GM21576 (cell line): ENCODE data around the gene MACROD1.

Source experiments
- ATAC-seq: cut with Tn5 transposase; IDR thresholded peaks from one replicate; pipeline ENCODE4 v1.9.1; 2021; ENCODE audit warnings: mild to moderate bottlenecking, moderate library complexity; ENCODE audit not compliant: unreplicated experiment

Gene MACROD1

DNA sequence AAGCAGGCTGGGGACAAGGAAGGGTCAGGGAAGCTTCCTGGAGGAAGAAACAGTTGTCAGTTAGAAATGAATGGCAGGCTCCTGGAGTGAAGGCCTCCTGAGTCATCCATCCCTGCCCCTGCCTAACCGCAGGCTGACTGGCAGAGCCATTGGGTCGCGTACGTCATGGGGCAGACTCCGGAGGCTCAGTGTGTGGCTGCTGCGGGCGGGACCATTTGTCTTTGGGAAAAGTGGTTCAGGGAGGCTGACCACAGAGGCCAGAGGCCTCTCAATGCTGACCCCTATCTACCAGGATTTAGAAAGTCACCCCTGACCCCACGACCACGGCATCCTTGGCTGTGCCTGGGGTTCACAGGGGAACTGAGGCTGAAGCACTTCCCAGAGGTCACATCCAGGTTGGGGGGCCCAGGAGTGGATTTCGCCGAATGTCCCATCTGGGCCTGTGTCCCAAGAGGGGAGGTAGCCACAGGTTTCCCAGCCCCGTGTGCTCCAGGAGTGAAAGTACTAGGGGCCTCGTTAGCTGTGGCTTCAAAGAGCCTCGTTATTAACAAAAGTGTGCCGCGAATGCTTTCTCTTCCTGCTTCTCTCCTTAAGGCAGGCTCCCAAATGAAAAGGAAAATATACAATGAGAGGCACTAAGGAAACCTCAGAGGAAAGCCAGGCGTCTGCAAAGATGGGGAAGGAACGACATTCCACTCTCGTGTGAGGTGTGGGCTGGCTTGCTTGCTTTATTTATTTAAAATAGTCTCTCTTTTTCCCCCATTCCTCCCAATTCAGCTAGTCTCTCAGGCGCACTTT is 71.3 kb downstream of the MACROD1 start:
- no peak for ATAC-seq

DNA sequence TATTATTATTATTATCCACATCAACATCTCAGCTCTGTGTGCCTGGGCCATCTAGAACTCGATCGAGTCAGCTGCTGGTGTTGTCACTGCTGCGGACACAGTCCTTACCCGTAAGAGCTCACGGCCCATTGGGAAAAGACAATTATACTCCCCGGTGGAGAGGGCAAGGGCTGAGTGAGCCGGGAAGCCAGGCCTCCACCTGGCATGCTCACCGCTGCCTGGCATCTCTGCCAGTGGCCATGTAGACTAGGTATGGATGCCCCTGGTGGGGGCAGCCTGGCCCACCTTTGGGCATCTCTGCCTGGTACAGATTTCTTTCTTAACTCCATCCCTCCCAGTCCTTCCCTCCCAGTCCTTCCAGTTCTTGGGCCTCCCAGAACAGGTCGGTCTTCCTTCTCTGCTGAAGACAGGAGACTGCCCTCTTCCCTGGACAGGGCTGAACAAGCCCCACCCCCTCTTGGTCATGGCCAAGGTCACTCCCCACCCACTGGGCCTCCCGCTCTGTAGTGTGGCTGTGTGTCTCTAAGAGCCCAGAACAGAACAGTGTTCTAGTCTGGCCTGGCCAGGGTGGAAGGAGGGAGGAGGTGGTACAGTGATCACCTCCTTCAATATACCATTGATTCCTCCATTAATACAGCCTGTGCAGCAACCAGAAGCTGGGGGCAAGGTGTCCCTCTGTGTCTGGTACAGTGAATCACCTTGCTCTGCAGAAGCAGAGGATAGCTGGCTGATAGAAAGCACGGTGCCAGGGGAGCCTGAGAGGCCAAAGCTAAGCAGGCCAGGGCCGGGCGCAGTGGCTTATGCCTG is 72.5 kb downstream of the MACROD1 start:
- no peak for ATAC-seq

DNA sequence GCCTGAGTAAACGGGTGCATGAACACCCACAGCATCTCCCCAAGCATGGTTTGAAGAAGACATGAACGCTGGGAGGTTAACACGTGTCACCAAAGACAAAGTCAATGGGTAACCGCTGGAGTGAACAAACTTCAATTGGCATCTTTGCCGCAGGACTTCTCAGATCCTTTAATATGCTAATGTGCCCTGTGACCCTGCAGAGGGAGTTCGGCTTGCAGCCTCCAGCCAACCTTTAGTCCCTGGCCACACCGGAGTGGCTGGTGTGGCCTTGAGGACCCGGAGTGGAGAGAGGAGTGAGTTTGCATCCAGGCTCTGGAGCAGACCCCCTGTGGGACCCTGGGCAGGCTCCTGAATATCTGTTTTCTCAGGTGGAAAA is 73.2 kb downstream of the MACROD1 start:
- no peak for ATAC-seq

DNA sequence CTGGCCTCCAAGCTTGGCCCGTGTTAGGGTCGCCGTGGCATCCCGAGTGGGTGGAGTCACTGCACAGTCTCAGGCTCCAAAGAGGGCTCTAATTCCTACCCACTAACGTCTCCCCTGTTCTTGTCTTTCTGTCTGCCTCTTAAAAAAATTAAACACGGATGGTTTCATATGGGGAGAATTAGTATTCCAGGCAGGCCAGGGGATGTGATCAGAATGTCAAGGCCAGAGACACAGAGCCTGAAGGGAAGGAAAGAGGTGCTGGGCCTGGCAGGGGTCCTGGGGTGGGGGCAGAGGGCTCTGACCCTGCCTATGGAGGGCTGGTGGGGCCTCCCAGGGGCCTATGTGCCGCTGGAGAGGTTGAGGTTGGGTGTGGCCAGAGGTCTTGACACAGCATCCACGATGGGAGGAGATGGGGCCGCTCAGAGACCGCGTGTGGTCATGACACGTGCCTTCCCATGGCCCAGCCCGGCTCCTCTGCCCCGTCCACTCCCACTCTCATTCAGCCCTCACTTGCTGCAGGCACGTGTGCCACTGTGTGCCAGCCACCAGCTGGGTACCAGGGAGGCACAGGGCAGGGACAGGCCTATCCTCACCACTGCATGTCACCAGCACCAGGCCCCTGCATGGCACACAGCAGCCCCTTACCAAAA is 73.7 kb downstream of the MACROD1 start:
- ATAC-seq: no peak

DNA sequence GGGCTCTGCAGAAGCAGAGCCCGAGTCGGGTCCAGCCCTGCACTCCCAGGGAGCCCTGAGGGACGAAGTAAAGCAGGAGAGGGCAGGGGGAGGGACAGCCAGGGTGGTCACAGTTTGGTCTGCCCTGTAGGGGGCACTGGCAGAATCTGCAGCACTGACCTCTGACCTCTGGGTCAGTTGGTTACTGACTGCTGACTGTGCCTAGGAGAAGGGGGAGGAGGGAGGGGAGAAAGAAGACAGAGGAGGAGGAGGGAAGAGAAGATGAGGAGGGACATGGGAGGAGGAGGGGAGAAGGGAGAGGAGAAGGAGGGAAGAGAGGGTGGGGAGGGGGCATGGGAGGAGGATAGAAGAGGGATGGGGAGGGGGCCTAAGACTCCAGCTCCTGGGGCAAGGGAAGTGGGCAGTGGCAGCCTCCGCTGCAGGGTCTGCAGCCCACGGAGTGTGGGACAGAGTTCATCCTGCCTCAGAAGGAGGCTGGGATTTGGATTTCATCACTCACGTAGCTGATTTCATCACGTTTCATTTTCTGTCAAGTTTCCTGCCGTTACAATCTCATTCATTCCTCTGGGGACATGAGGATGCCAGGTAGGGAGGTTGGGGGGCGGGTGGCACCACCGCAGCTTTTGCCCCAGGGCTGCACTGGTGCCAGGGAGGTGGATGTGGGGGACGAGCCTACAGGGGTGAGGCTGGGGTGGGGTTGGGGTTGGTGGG is 75.0 kb downstream of the MACROD1 start:
- ATAC-seq: no peak

DNA sequence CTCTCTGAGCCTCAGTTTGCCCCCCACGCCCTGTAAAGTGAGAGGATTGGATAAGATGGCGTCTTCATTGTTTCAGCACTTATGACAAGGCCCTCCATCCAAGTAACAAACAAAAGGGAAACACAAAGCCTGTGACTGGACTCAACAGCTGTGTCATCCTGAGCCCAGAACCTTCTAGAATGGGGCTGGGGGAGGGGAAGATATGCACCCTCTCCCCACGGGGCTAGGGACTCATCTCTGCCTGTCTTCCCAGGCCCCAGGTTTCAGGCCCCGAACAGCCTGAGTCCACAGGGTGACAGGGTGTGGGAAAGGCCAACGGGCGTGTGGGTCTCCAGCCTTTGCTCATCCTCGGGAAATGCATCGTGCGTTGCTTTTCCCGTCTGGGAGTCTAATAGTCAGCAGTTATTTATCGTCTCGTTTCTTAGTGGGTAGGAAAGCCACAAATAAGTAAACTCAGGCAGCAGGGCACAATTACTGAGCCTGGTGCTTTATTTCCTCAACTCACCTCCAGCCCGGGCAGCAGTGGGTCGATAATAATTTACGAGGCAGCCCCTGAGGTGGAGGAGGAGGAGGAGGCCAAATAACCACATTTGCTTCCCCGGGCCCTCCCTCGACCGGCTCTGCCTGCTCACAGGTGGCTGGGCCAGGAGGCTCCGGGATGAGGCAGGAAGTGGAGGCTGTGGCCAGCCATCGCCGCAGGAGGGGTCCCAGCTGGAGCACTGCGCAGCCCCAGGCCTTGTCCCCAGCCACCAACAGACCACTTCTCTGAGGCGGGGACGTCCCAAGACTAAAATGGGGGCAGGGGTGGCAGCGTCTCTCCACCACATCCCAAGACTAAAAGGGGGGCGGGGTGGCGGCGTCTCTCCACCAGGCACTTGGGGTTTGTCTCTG is 75.8 kb downstream of the MACROD1 start:
- no peak for ATAC-seq

DNA sequence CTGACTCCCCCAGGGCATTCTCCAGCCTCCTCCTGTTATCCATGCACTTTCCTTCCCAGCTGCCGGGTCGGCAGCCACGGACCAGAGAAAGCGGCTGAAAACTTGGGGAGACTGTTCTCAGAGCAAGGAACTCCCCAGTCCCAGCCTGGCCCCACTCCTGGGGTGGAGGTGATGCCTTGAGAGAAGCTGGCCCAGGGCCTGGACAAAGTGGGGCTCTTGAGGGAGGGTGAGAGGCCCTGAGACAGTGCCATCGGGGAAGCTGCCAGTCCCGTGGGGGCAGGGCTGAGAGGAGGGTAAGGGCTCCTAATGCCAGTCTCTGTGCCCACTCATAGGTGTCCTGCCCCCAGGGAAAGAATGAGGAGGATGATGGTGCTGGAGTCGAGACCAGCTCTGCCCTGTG is 76.4 kb downstream of the MACROD1 start:
- ATAC-seq: no peak

DNA sequence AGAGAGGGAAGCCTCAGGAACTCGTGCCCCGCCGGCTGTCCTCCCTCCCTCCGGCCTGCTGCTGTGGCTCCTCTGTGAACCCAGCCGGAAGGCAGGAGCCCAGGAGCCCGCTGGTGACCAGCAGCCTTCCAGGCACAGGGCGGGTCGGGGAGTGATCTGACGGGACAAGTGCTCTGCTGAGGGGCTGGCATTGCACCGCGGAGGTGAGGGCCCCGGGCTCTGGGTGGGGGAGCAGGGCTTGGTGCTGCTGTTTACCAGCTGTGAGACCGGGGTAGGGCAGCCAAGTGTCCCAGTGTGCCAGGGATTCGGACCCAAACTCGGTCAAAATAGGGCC is 76.9 kb downstream of the MACROD1 start:
- ATAC-seq: no peak

DNA sequence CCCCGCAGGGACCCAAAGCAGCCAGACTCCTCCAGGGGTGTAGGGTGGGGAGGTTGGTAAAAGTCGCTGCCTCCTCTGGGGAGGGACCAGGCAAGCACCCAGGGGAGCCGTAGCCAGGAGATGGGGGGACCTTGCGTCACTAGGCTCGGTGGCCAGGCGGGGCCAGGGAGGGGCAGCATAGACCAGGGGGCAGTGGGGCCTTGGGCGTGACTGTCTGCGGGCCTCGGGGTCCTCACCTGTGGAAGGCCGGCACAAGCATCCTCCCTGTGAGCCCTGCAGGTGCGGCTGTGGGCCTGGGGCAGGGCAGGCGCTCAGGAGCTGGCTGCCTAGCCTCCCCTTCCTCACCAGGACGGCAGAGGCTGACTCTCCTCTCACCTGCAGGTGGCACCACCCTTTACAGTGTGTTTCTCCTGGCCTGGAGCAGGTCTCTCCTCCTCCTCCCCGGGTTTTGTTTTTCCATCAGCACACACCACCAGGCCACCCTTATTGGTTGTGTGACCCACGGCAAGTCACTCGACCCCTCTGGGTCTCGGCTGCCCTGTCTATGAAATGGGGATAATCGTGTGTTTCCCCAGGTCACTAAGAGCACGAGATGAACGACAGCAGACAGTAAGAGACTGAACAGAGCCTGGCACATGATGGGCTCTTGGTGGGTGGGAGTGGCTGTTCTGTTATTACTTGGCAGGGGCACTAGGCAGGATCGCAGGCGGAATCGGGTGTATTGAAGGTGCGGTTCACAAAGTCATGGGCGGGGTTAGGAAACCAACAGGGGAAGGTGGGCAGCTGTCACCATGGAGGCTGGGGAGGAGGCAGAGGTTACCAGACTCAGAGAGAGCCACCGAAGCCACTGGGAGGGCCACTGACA is 77.5 kb downstream of the MACROD1 start:
- no peak for ATAC-seq

DNA sequence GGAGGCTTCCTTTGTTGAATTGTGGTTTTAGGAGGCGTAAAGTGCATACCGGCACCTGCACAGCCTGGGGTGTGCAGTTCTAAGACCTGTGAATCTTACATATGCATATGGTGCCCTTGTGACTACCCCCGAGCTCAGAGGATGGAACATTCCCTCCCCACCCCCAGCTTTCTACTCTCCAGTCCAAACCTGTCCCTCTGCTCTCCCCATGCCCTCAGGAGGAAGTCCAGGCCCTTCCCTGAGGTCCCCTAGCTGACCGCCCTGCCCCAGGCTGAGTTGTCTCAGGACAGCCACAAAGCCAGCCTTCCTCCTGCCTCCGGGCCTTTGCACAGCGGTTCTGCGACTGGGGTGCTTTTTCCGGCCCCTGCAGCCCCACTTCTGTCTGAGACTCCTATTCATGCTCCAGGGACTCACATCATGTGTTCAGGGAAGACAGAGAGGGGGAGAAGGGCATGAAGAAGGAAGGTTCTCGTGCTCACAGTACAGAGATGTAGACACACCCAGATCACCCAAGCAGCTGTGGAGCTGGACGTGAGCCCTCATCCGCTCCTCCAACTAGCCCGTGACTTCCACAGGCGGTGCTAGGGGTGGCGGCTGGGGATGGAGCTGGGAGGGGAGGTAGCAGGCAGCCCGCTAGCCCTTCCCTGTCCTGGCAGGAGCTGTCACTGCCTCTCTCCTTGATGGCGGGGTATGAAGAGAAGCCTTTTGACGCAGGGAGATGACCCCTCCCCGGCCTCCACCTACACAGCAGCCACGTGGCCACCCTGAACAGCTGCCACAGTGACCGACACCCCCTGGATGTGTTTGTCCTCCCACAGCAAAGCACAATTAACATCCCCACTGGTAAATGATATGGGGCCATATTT is 79.4 kb downstream of the MACROD1 start:
- ATAC-seq: no peak

DNA sequence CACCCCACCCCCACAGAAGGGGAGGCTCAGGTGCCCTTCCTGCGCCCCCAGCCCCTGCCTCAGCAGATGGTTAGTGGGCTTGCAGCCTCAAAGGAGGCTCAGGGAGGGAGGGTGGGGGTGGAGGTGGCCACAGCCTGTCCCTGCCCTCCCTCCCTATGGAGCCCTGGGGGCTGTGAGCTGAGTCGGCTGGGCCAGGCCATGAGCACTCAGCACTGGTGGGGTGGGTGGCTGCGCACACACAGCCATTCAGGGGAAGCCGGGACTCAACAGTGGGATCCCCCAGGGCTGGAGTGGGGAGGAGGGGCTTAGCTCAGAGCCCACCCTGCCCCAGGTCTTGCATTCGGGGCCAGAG is 80.0 kb downstream of the MACROD1 start:
- ATAC-seq: no peak

DNA sequence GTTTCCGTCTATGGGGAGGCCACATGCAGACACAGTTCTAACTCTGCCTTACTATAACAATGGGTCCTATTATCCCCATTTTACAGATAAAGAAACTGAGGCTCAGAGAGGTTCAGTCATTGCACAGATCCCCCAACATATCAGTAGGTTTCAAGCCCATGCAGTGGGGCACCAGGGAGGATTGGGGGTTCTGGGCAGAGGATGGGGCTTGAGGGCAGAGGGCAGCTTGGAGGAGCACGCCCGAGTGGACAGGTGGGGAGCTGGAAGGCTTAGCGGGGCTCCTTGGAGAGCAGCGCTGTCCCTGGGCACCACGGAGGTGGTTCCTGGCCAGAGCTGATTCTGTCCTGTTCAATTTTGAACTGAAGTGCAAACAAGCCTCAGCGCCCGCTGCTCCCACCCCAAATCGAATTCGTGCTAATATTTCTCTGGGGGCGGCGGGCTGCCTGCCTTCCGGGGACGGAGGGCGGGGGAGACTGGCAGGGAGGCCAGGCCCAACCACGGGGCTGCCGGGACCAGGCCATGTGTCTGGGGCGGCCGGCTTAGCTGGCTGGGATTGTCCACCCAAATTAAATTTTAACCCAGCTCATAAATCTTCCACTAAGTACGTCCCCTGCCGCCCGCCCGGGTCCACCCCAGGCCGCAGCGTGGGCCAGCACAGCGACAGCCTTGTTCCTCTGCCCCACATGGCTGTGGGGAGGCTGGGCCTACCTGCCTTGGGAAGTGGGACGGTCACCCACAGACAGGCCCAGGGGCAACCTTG is 80.8 kb downstream of the MACROD1 start:
- no peak for ATAC-seq

DNA sequence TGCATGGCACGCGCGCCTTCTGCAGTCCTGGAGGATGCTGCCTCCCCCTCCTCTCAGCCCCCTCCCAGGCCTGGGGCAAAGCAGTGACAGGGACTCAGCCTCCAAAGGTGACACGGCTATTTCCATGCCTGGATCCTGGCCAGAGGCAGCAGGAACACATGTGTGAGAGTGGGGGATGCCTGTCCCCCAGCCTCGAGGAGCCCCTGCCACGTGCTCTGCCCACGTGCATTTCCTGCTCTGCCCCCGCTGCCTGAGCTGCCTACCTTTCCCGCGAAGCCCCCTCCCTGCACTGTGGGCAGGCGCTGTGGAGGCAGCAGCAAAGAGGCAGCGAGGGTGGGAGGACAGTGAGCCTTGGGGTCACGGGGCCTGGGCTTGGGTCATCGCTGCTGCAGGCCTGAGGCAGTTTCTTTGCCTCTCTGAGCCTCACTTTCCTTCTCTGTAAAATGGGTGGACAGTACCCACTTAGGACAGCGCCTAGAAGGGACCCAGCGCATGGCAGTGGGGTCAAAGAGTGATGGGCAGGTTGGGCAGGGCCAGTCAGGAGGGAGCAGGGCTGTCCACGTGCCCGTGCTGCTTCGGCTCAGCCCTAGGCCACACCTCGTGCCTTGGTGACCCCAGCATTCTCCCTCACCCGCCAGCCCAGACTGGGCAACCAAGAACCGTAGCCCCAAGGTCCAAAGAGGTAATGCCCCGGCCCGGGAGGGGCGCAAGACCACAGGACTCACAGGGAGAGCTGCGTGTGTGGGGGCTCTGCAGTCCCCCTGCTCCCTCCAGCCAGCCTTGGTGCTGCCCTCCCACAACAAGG is 81.6 kb downstream of the MACROD1 start:
- no peak for ATAC-seq

DNA sequence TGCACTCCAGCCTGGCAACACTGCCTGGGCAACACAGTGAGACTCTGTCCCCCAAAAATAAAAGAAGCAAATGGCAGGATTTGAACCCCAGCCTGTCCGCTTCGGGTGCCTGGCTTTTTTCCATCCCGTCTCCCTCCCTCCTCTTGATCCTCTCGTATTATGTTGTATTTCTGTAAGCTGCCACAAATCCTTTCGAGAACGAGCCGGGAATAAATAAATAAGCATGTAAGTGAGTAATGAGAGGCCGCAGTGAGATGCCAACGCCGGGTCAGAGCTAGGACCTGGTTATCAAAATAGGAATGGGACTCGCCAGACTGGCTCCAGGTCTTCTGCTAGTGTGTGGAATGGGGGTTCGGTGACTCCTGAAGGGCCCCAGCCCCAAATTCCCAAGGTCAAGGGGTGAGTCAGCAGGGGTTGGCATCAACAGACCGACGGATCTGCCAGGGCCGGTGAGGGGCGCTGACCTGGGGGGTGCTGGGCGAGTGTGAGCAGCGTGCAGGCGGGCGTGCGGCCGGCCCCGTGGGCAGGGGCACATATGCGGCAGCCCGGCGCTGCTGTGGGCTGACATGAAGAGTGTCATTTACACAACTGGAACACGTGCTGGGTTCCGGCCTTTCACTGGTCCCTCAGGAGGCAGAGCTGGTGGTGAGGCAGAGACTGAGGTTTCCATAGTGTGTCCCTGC is 82.4 kb downstream of the MACROD1 start:
- ATAC-seq: no peak

DNA sequence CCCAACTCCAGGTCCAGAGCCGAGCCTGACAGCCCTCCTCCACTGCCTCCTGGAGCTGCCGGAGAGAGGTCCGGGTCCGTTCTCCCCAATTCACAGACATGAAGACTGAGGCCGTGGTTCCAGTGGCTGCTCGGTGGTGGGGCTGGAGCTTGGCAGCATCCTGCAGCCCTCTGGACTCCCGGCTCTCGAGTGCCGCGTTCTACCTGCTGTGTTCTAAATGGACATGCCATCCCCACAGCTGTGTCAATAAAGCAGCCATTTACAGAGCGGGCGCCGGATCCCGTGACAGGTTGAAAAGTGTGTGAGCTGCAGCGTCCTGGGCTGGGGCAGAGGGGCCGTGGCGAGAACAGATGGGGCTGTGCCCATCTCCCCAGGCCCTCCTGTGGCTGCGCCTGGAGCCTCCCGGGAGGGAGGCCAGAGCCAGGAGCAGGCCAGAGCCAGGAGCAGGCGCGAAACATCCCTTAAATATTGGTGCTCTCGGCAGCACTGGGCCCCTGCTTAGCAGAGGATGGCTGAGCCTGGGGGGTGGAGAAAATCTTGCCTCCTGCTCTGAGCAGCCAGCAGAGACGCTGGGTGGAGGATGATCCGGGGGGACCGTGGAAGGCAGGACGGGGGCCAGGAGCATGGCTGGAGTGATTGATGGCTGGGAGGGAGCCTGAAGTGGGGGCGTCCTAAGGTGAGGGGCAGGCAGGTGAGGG is 84.0 kb downstream of the MACROD1 start:
- ATAC-seq: no peak

DNA sequence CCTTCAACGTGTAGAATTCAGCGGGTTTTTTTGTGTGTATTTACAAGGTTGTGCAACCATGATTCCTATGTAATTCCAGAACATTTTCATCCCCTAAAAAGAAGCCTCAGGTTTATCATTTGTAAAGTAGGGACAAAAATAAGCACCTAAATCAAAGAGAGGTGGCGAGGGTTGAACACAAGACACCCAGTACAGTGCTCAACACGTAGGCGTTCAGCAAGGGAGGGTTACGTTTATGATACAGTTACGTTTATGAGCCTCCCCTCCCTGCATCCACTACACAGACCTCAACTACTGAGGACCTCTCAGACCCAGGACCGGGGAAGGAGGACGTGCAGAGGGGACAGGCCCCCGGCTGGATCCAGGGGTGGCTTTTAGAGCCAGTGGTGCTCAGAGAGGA is 85.5 kb downstream of the MACROD1 start:
- no peak for ATAC-seq
